Measurements from ENCODE around the gene ACACB.

- no peak for TF ChIP-seq CTCF (IDR thresholded peaks at IDR 0.05)
- no peak for TF ChIP-seq POLR2A (IDR thresholded peaks at IDR 0.05)
These were observed 103.6 kb downstream of the ACACB start for GRCh38 chr12:109219938-109220337.

Data from Peyer's patch (tissue), 4 donors.